Left ventricle myocardium inferior (tissue), 1 donor: Measurements from ENCODE around the gene LHFPL2. TPM values are rescaled to one million over a fixed set of nuclear protein-coding genes. Genes with fewer than 3 reads are reported as not detected.

ENCODE experiments used
- DNase-seq: peaks from one replicate; pipeline ENCODE4 v3.0.0-alpha.2; 2020
- H3K27ac ChIP-seq: fragments of 200-600 bp; replicated peaks from 2 replicates; pipeline ENCODE4 v1.8.0; 2021
- H3K27me3 ChIP-seq: fragments of 200-600 bp; 2 replicates; pipeline ENCODE4 v1.8.0; 2021; ENCODE audit warnings: low read depth
- H3K36me3 ChIP-seq: fragments of 200-600 bp; 2 replicates; pipeline ENCODE4 v1.8.0; 2021
- H3K4me1 ChIP-seq: fragments of 200-600 bp; 2 replicates; pipeline ENCODE4 v1.8.0; 2021
- H3K4me3 ChIP-seq: fragments of 200-600 bp; 2 replicates; pipeline ENCODE4 v1.8.0; 2021; ENCODE audit warnings: mild to moderate bottlenecking, moderate library complexity
- H3K9me3 ChIP-seq: fragments of 200-600 bp; replicated peaks from 2 replicates; pipeline ENCODE4 v1.8.0; 2021
- CTCF ChIP-seq: fragments of 200-600 bp; IDR thresholded peaks from 2 replicates; pipeline ENCODE4 v1.8.0; 2021; ENCODE audit warnings: antibody characterized with exemption, mild to moderate bottlenecking, borderline replicate concordance
- intact Hi-C: fragments of 100-400 bp; cut with micrococcal nuclease; formaldehyde crosslinking; loops from one replicate; pipeline ENCODE4 v1.11.0; 2022
- total RNA-seq: library from RNA; stranded (reverse); fragmentation: NEBNext Ultra II Directional; extraction: Animal tissue kit (Norgen Biotek cat#: 25700); gene quantifications from one replicate; pipeline ENCODE4 v1.2.1, GENCODE V29; 2021
- donor health status: DM: no; HTN: yes; CAD: no; lungs with severe emphysema.

Gene LHFPL2
- total RNA-seq, 1 donor from 2014 or later: 5.0 TPM

- no peaks in the 10 kb centered on the region for H3K9me3 ChIP-seq
- TF ChIP-seq CTCF: no peak
- no peaks in the 10 kb centered on the region for H3K36me3 ChIP-seq
- H3K27me3 ChIP-seq: no peaks in the 10 kb centered on the region
- intact Hi-C loops: no loop called here
- no peak overlapping the region for H3K4me3 ChIP-seq
- no peak overlapping the region for H3K27ac ChIP-seq
- no peak for DNase-seq
- peaks cover 46% of the 10 kb centered on the region for H3K4me1 ChIP-seq
These were observed 133.9 kb downstream of the LHFPL2 start for GRCh38 chr5:78514427-78515330.

GRCh38 chr5:78513441-78513840, 135.1 kb downstream of the LHFPL2 start:
- Histone ChIP-seq H3K27ac (no peak overlapping the region), H3K36me3 (no peaks in the 10 kb centered on the region), H3K9me3 (no peaks in the 10 kb centered on the region), H3K27me3 (no peaks in the 10 kb centered on the region), H3K4me3 (no peak overlapping the region), H3K4me1 (peaks cover 47% of the 10 kb centered on the region)
- no peak for TF ChIP-seq CTCF
- DNase-seq: no peak
- intact Hi-C loops: no loop called here

- H3K9me3 ChIP-seq: no peaks in the 10 kb centered on the region
- intact Hi-C loops: no loop called here
- no peak for DNase-seq
- no peak for TF ChIP-seq CTCF
- peaks cover 47% of the 10 kb centered on the region for H3K4me1 ChIP-seq
- H3K36me3 ChIP-seq: no peaks in the 10 kb centered on the region
- no peak overlapping the region for H3K4me3 ChIP-seq
- H3K27ac ChIP-seq: no peak overlapping the region
- no peaks in the 10 kb centered on the region for H3K27me3 ChIP-seq
These were observed 136.1 kb downstream of the LHFPL2 start for GRCh38 chr5:78512435-78512834.

- Histone ChIP-seq H3K4me1 (peaks cover 49% of the 10 kb centered on the region), H3K27ac (peak overlapping the region; percentile 81), H3K9me3 (no peaks in the 10 kb centered on the region), H3K4me3 (peak overlapping the region; percentile 65), H3K27me3 (no peaks in the 10 kb centered on the region), H3K36me3 (no peaks in the 10 kb centered on the region)
- intact Hi-C loops: no loop called here
- no peak for DNase-seq
- TF ChIP-seq CTCF: no peak
These were observed 137.3 kb downstream of the LHFPL2 start for GRCh38 chr5:78511121-78511906.

- H3K9me3 ChIP-seq: no peaks in the 10 kb centered on the region
- H3K27ac ChIP-seq: peak overlapping the region; percentile 81
- H3K4me1 ChIP-seq: peaks cover 61% of the 10 kb centered on the region
- peak; percentile 46 for TF ChIP-seq CTCF
- no peaks in the 10 kb centered on the region for H3K27me3 ChIP-seq
- intact Hi-C loops: no loop called here
- DNase-seq: peak; percentile 81
- no peaks in the 10 kb centered on the region for H3K36me3 ChIP-seq
- peak overlapping the region; percentile 65 for H3K4me3 ChIP-seq
These were observed 138.4 kb downstream of the LHFPL2 start for GRCh38 chr5:78509884-78510769.
